CD14-positive monocyte (primary cell): Measurements from ENCODE around the gene NOL12. TPM values are rescaled to one million over a fixed set of nuclear protein-coding genes. Genes with fewer than 3 reads are reported as not detected.
A peak's percentile ranks its signal among the peaks of the same experiment; 100 is the strongest.

Source experiments
- DNase-seq, 3 donors: peaks; one replicate each; pipeline ENCODE4 v3.0.0-alpha.2; 2011 to 2022
- H2AFZ ChIP-seq: 2 replicates; pipeline ENCODE4 v1.6.0; 2012; ENCODE audit warnings: mild to moderate bottlenecking, low read depth, low read length, inconsistent platforms; ENCODE audit not compliant: insufficient read depth, poor library complexity, severe bottlenecking
- H3K27ac ChIP-seq, 2 donors: 1 replicate in 1 of 2; 2 replicates in 1 of 2; pipeline ENCODE4 v1.5.1; 2012 to 2013; ENCODE audit warnings: low read length in 2 of 2, control low read depth in 1 of 2, inconsistent platforms in 1 of 2, low read depth in 1 of 2, mild to moderate bottlenecking in 1 of 2
- H3K27me3 ChIP-seq, 2 donors: one replicate each; pipeline versions ENCODE4 v1.6.0 to v1.6.1; 2011 to 2013; ENCODE audit warnings: low read length in 2 of 2; ENCODE audit not compliant: control insufficient read depth in 2 of 2, insufficient read depth in 2 of 2
- H3K36me3 ChIP-seq, 2 donors: replicated peaks in 1 of 2; 1 replicate in 1 of 2; 2 replicates in 1 of 2; pipeline versions ENCODE4 v1.5.1 to v1.6.1; 2012 to 2013; ENCODE audit warnings: low read length in 2 of 2, control low read depth in 1 of 2, inconsistent platforms in 1 of 2, mild to moderate bottlenecking in 1 of 2; ENCODE audit not compliant: insufficient read depth in 2 of 2, control insufficient read depth in 1 of 2
- H3K4me1 ChIP-seq, 2 donors: 1 replicate in 1 of 2; 2 replicates in 1 of 2; pipeline versions ENCODE4 v1.5.1 to v1.6.1; 2012 to 2013; ENCODE audit warnings: low read length in 2 of 2, control low read depth in 1 of 2, inconsistent platforms in 1 of 2, mild to moderate bottlenecking in 1 of 2, moderate library complexity in 1 of 2; ENCODE audit not compliant: insufficient read depth in 2 of 2, control insufficient read depth in 1 of 2
- H3K4me2 ChIP-seq: replicated peaks from 2 replicates; pipeline ENCODE3; 2012; ENCODE audit warnings: low read length, moderate library complexity, mild to moderate bottlenecking; ENCODE audit not compliant: poor library complexity, severe bottlenecking; ENCODE audit errors: extremely low read depth
- H3K4me3 ChIP-seq, 3 experiments: fragments of 200-600 bp in 1 of 3; sonication (generic) in 1 of 3; replicated peaks in 1 of 3; 1 replicate in 2 of 3; 2 replicates in 1 of 3; pipeline ENCODE4 v1.5.1; 2011 to 2013; ENCODE audit warnings: low read length in 3 of 3, mild to moderate bottlenecking in 3 of 3, control low read depth in 2 of 3, low read depth in 2 of 3, inconsistent platforms in 1 of 3, moderate library complexity in 1 of 3
- H3K79me2 ChIP-seq: 2 replicates; pipeline ENCODE4 v1.6.0; 2012; ENCODE audit warnings: mild to moderate bottlenecking, control low read depth, inconsistent platforms, low read length, moderate library complexity; ENCODE audit not compliant: insufficient read depth
- H3K9ac ChIP-seq: 2 replicates; pipeline ENCODE4 v1.6.0; 2017; ENCODE audit warnings: low read length, mild to moderate bottlenecking; ENCODE audit not compliant: insufficient read depth, poor library complexity, severe bottlenecking
- H3K9me3 ChIP-seq, 2 donors: replicated peaks in 1 of 2; 1 replicate in 1 of 2; 2 replicates in 1 of 2; pipeline versions ENCODE4 v1.5.1 to v1.6.1; 2012 to 2013; ENCODE audit warnings: low read length in 2 of 2, control low read depth in 1 of 2; ENCODE audit not compliant: control insufficient read depth in 1 of 2, insufficient read depth in 1 of 2
- H4K20me1 ChIP-seq: 2 replicates; pipeline ENCODE4 v1.6.0; 2012; ENCODE audit warnings: mild to moderate bottlenecking, low read length, control low read depth, moderate library complexity; ENCODE audit not compliant: insufficient read depth
- H3K27ac Mint-ChIP-seq, 7 donors: one replicate each; pipeline ENCODE4 v1.8.0; 2020; ENCODE audit warnings: mild to moderate bottlenecking in 7 of 7, mixed read lengths in 7 of 7, moderate library complexity in 6 of 7, inconsistent platforms in 2 of 7
- H3K27me3 Mint-ChIP-seq, 3 donors: one replicate each; pipeline ENCODE4 v1.8.0; 2021 to 2022; ENCODE audit warnings: low read depth in 3 of 3, mild to moderate bottlenecking in 3 of 3, mixed read lengths in 3 of 3, moderate library complexity in 3 of 3, inconsistent platforms in 1 of 3
- H3K36me3 Mint-ChIP-seq, 2 donors: one replicate each; pipeline ENCODE4 v1.8.0; 2020; ENCODE audit warnings: mixed read lengths in 2 of 2, inconsistent platforms in 1 of 2, mild to moderate bottlenecking in 1 of 2
- H3K4me1 Mint-ChIP-seq: one replicate; pipeline ENCODE4 v1.8.0; 2020; ENCODE audit warnings: mild to moderate bottlenecking, mixed read lengths
- H3K4me3 Mint-ChIP-seq, 2 donors: one replicate each; pipeline ENCODE4 v1.8.0; 2020; ENCODE audit warnings: mild to moderate bottlenecking in 2 of 2, mixed read lengths in 2 of 2, moderate library complexity in 1 of 2
- H3K9me3 Mint-ChIP-seq, 7 donors: one replicate each; pipeline ENCODE4 v1.8.0; 2020 to 2022; ENCODE audit warnings: mixed read lengths in 7 of 7, mild to moderate bottlenecking in 6 of 7, moderate library complexity in 6 of 7, inconsistent platforms in 2 of 7
- CTCF ChIP-seq: fragments of 200-600 bp; IDR thresholded peaks from one replicate; pipeline ENCODE4 v1.8.0; 2022; ENCODE audit warnings: antibody characterized with exemption, mild to moderate bottlenecking
- WGBS: methylation state at CpG from one replicate; pipeline ENCODE4 v1.1.5; 2013; ENCODE audit warnings: missing lambda C conversion rate; ENCODE audit not compliant: insufficient coverage; 5-methylcytosine and 5-hydroxymethylcytosine counted together
- intact Hi-C, 2 donors: fragments of 100-400 bp; cut with micrococcal nuclease; formaldehyde crosslinking; loops; one replicate each; pipeline versions ENCODE4 v1.15.0 to v1.15.1; 2023
- polyA plus RNA-seq, 3 donors: library from polyadenylated mRNA; depleted of rRNA in 1 of 3; unstranded in 2 of 3; stranded (reverse) in 1 of 3; fragments of 300-500 nt in 2 of 3; fragments of >200 nt in 1 of 3; fragmentation: Illumina TruSeq in 2 of 3; gene quantifications; 1 replicate in 2 of 3; 2 replicates in 1 of 3; pipeline ENCODE4 v1.2.3, GENCODE V29; 2012 to 2021

Gene NOL12
- polyA plus RNA-seq, 3 donors: 47.3 to 52.0 (median 49.2) TPM

DNA sequence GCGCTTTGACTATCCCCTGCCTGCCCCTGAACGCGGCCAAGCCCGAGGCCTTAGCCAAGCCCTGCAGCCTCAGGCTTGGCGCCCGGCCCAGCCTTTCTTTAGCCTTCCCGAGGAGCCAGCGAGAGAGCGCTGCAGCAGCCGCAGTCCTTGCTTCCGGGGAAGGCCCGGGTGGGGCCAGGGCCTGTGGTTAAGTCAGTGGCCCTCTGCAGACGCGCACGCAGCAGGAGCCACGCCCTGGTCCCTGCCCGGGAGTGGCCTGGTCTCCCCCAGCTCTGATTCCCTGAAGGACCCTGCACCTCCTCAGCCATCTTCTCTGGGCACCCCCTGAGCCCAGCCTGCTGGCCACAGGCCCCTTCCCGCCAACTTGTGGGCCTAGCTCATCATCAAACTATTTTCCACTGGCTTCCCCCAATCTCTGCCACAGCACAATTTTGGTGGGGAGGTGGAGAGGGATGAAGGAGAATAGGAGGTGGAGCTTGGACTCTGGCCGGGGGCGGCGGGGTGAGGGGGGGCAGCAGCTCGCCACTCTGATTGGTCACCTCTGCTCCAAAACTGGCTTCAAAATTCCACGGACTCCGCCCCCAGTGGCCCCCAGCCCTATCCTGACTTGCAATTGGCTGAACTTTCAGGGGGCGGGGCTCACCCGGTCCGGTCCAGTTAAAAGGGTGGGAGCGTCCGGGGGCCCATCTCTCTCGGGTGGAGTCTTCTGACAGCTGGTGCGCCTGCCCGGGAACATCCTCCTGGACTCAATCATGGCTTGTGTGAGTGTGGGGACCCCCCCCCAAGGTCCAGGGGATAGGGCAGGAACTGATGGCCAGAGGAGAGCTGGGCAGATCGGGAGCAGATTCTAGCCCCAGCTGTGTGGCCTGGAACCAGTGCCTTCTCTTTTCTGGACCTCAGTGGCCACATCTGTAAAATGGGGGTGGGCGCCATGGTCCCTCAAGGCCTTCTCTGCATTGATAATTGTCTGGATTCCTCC is 10.9 kb upstream of the NOL12 start, which contains the start of gene LGALS1:
TSS of gene LGALS1 (plus strand) at position 686 of the 979 bp plus-strand sequence. CDS start at position 753, 67 bp downstream.
- Histone ChIP-seq H3K79me2 (peaks cover 55% of the 10 kb centered on the region), H3K9me3 (no peaks in the 10 kb centered on the region), H3K4me3 (peak within 1 kb of the TSS; percentile 62 to 98 (median 76)), H2AFZ (peak within 1 kb of the TSS; percentile 64), H3K4me2 (peak within 1 kb of the TSS; percentile 100), H3K9ac (peak within 1 kb of the TSS; percentile 88), H3K27me3 (no peaks in the 10 kb centered on the region), H3K4me1 (peaks cover 62 to 67% of the 10 kb centered on the region in 2 donors), H3K27ac (peak within 1 kb of the TSS; percentile 80 to 91), H3K36me3 (peaks cover 16 to 22% of the 10 kb centered on the region in 2 donors), H4K20me1 (peaks cover 43% of the 10 kb centered on the region)
- intact Hi-C loops: loop anchor here in 1 of 2 donors (10.0 kb wide), 2 partner anchors 70 to 170 kb away; partner anchors contain the start of genes ANKRD54 and EIF3L
- Mint-ChIP-seq H3K36me3 (peaks cover 13 to 28% of the 10 kb centered on the region in 2 donors), H3K27ac (peak within 1 kb of the TSS; percentile 91 to 99 (median 95)), H3K9me3 (no peaks in the 10 kb centered on the region), H3K27me3 (peaks cover 0 to 2% (median 2%) of the 10 kb centered on the region in 3 donors), H3K4me3 (peak within 1 kb of the TSS; percentile 78 to 96), H3K4me1 (peaks cover 46% of the 10 kb centered on the region)
- peak; percentile 85 to 89 (median 85) for DNase-seq
- TF ChIP-seq CTCF: no peak
- WGBS: 8% methylated on average over 31 of the region's 34 CpGs
